Activated CD8-positive, alpha-beta memory T cell treated with anti-CD3 and anti-CD28 coated beads for 48 hours (primary cell): ENCODE measurements around the gene CAPN10.
"Not testable (repeated sequence)": the region's sequence is repeated elsewhere in the genome, so short reads cannot be mapped to it uniquely, and the experiment has no call there.

Experiments
- DNase-seq, 3 experiments: peaks; one replicate each; pipeline ENCODE4 v3.0.0-alpha.2; 2020; ENCODE audit warnings: low read depth in 2 of 3, low spot score in 2 of 3

CAPN10 gene, protein sequence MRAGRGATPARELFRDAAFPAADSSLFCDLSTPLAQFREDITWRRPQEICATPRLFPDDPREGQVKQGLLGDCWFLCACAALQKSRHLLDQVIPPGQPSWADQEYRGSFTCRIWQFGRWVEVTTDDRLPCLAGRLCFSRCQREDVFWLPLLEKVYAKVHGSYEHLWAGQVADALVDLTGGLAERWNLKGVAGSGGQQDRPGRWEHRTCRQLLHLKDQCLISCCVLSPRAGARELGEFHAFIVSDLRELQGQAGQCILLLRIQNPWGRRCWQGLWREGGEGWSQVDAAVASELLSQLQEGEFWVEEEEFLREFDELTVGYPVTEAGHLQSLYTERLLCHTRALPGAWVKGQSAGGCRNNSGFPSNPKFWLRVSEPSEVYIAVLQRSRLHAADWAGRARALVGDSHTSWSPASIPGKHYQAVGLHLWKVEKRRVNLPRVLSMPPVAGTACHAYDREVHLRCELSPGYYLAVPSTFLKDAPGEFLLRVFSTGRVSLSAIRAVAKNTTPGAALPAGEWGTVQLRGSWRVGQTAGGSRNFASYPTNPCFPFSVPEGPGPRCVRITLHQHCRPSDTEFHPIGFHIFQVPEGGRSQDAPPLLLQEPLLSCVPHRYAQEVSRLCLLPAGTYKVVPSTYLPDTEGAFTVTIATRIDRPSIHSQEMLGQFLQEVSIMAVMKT

DNA sequence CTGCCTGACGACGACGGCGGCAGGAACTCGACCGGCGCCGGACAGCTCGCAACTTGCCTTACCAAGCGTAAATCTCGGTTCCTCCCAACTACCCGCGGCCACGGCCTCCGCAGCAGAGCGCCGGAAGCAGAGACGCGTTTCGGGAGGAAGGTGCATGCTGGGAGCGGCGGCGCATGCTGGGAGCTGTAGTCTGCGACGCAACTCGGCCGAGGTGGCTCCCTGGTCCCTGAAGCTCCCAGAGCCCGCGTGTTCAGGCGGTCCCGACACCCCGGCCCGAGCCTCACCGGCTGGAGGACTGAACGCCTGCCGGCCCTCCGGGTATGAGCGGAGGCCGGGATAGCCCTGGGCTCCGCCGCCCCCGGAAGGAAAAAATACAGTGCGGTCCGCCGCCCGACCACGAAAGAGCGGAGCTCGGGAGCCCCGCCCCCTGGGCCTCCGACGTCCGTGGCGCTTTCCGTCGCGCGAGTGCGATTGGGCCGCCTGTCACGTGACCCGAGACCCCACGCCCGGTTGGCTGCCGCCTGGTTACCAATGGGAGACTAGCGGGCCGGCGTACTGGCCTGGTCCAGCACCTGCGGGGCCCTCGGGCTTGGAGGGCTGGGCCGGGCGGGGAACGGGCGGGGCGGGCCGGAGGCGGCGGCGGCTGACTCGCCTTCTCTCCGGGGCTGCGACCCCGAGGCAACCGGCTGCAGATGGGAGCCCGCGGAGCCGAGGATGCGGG is at the start of gene CAPN10:
TSS of gene CAPN10 (plus strand) at position 537 of the 721 bp plus-strand sequence. CDS start at position 715, 178 bp downstream.
- DNase-seq = peak; percentile 87 to 95 (median 94)

DNA sequence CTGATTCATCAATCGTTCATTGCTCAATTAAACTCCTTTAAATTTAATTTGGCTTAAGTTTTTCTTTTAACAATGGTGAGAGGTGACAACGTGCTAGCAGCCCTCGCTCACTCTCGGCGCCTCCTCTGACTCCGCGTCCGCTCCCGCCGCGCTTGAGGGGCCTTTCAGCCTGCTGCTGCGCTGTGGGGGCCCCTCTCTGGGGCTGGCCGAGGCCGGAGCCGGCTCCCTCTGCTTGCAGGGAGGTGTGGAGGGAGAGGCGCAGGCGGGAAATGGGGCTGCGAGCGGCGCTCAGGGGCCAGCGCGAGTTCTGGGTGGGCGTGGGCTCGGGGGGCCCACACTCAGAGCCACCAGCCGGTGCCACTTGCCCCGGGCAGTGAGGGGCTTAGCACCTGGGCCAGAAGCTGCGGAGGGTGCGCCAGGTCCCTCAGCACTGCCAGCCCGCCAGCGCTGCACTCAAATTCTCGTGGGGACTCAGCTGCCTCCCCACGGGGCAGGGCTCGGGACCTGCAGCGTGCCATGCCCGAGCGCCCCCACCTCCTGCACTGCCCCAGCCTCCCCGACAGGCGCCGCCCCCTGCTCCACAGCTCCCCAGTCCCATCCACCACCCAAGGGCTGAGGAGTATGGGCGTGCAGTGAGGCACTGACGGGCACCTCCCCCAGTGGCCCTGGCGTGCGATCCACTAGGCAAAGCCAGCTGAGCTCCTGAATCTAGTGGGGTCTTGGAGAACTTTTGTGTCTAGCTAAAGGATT is 48.3 kb upstream of the CAPN10 start:
- no peak for DNase-seq

DNA sequence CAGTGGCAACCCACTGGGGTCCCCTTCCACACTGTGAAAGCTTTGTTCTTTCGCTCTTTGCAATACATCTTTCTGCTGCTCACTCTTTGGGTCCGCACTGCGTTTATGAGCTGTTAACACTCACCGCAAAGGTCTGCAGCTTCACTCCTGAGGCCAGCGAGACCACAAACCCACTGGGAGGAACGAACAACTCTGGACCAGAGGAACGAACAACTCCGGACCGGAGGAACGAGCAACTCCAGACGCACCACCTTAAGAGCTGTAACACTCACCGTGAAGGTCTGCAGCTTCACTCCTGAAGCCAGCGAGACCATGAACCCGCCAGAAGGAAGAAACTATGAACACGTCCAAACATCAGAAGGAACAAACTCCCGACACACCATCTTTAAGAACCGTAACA is 47.4 kb upstream of the CAPN10 start:
- not testable (repeated sequence) for DNase-seq

DNA sequence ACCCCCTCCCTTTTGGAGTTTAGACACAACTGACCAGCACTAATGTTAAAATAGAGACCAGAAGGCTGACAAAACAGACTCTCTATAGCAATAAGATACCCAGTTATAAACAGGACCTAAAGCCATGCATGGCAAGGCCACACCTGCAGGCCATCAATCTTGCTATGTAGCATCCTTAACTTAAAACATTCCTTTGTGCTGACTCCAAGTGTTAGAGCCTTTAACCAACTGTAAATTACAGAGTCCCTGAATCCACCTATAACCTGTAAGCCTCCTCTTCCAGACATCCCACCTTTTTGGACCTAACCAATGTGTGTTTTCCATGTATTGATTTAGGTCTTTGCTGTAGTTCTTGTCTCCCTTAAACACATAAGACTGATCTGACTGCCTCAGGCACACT is 46.6 kb upstream of the CAPN10 start:
- DNase-seq = no peak

DNA sequence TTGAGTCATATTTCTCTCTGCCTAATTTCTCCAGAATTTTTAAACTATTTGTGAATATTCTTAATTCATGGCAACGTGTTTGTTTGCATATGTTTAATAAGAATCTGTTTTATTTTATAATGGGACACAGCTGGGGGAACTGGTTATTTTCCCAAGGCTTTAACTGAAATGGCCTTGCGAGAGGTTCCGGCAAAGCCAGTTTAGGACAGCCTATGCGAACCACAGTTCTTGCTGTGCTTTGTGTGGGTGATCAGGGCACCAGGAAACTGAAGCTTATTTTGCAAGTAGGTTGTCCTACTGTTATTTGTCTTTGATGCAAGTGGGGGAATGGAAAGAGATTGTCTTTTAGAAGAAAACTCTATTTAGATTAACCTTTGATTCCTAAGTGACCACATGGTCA is 35.2 kb upstream of the CAPN10 start:
- no peak for DNase-seq

DNA sequence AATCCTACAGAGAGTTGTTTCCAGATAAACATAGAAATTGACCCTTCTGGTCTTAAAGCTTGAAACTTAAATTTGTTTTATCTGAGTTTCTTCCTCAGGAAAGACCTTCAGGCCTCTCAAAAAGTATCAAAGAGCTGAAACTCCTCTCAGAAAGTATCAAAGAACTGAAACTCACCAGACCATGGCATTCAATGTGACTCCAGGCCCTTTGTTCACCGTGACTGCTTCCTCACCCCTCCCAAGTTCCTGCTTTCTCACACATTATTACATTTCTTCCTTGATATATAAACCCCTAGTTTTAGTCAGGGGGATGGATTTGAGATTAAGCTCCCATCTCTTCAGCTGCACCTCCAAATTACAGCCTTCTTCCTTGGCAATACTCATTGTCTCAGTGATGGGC is 34.7 kb upstream of the CAPN10 start:
- no peak for DNase-seq

DNA sequence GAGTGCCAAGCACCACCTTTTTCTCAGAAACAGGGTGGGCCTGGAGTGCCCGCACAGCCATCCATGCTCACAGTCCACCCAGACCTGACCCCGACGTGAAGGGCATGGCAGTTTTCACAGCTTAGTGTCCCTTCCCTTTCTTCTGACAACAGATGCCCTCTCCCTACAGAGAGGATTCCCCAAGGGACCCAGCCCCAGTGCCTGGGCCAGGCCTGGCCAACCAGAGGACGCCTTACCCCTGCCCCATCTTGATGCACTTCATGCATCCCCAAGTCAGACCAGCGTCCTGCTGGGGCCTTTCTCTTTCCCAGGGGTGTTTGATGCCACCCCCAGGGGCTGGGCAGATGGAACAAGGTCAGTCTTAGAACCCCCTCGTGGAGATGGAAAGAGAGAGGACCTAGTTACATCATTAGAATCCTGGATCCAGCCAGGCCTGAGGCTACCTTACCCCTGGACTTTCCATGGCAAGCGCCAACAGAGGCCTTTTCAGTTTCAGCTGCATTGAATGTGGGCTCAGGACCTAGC is 32.5 kb upstream of the CAPN10 start:
- DNase-seq = no peak

DNA sequence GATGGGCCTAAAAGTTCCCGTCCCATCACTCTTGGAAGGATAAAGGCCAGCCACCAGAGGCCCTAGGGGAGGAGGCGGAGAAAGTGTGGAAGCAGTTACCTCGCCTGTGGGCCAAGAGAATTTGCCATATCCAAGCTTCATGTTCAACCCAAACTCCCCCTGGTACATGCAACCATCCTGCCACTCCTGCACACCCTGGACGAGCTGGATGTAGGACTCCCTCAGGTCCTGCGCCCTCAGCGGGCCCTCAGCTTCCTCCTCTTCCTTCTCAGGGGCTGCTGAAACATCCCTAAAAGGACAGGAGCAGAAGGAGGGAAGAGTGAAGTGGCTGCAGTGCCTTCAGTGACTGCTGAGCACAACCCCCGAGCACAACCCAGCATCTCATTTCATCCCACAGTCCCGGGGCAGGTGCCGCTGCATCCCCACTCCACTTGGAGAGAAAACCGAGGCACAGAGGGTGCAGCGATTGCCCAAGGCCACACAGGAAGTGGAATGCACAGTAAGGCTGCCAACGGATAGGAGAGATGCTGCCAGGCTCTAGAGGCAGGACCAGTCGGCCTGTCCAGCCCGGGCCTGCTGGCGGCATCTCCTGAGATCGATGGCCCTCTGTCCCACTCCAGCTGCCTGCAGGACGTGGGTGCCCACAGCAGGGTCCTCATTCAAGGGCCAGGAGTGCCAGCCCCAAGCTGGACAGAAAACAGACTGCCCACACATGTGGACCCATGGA is 31.6 kb upstream of the CAPN10 start:
- no peak for DNase-seq

DNA sequence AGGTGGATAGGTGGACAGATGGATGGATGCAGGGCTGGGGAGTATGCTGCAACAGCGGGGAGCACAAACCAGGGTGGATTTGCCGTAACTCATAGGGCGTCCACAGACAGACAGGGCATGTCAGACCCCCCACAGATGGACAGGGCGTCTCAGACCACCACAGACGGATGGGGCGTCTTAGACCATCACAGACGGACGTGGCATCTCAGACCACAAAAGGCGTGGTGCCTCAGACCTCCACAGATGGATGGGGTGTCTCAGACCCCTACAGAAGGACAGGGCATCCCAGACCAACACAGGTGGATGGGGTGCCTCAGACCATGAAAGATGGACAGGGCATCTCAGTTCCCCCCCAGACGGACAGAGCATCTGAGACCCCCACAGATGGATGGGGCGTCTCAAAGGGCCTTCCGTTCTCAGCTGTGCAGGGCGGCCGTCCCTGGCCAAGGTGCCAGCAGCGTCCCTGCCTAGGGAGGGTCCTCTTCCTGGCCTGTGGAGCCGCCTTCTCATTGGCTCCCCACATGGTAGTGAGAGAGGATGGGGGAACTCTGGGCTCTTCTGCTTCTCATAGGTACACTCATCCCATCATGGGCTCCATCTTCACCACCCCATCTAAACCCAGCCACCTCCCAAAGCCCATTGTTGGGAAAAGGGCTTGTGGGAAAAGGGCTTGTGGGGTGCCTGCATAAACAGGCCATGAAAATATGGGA is 30.8 kb upstream of the CAPN10 start:
- DNase-seq = no peak

DNA sequence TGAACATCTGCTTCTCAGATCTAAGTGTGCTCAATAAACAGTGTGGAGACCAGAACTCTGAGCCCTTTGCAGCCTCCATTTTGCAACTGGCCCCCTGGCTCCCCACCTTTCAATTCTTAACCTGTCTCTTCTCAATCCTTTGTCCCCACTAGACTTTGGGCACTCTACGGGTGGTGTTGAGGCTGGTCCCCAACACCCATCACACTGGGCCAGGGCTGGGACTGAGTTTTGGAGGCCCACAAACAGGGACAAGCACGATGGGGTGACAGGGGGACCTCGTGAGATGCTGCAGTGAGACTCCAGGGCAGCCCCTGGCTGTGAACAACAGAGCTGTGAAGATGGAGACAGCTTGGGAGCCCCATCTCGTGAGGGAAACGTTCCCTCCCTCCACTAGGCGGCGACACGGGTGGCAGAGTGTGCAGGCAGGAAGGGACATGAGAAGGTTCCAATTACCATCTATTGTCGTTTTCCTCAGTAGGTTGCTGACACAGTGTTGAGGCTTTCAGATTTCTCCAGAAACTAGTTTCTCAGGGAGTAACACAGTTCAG is 29.9 kb upstream of the CAPN10 start:
- DNase-seq = peak in 2 of 3 experiments; percentile 32 to 37

DNA sequence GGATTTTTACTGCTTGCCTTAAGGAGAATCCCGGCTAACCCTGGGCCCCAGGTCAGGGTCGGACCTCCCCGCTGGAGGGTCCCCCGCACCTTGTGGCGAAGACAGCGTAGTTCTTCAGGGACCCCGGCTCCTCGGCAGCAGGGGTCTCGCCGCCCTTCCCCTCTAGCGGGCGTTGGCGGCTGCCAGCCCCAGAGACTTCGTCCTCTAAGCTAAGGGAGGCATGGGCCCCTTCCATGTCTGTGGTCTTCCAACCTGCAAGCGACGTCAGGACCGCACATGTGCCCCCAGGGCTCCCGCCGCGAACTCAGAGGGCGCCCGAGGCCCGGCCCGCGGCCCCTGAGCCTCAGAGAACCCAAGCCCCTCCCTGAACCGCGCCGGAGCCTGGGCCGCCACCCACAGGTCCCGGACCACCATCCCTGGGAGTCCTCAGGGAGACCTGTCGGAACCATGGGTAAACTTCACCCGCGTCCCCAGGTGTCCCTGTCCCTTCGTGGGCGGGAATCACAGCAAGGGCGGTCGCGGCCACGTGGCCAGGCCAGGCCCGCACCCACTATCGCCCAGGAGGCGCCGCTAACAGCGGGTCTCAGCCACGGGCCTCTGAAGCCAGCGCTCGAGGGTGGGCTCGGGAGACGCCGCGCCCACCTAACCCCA is 29.3 kb upstream of the CAPN10 start:
- no peak for DNase-seq

DNA sequence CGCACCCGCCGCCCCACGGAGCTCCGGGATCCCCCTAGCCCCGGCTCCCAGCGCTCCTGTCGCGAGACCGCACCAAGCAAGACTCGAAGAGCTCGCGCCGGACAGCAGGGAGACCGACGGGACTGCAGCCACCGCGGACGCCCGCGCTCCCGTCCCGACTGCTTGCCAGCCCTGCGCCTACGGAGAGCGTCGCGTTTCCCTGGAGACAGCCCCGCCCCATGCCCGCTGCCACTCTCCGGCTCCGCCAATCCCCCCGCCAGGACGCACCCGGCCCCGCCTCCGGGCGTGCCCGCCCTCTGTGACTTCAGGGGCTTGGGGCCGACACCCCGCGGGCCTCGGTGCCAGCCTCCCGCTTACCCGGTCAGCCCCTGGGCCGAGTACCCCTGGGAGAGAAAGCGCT is 28.7 kb upstream of the CAPN10 start, which contains the start of gene ANKMY1:
TSS of gene ANKMY1 (minus strand) at position 181 of the 400 bp plus-strand sequence. CDS start 653 bp downstream, outside the sequence.
- DNase-seq = peak in 2 of 3 experiments; percentile 54 to 55

DNA sequence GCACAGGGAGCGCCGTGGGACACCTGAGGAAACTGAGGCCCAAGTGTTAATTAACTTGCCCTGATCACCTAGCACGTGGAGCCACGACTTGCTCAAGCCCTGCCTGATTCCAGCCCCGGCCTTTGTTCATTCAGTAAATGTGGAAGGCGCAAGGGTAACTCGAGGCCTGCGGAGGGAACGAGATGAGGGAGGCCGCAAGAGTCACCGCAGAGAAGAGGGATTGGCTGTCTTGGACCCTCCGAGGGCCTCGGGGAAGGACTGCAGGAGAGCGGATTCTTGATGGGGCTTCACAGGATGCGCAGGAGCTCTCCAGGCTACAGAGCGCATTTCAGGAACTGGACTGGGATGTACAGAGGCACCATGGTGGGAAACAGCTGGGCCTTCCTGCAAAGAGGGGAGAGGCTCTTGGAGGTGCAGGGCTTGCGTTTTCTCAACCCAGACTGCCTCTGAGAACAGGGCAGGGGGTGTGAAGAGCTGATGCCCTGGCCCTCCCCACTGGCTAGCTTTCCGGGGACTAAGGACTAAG is 28.2 kb upstream of the CAPN10 start:
- DNase-seq = no peak

DNA sequence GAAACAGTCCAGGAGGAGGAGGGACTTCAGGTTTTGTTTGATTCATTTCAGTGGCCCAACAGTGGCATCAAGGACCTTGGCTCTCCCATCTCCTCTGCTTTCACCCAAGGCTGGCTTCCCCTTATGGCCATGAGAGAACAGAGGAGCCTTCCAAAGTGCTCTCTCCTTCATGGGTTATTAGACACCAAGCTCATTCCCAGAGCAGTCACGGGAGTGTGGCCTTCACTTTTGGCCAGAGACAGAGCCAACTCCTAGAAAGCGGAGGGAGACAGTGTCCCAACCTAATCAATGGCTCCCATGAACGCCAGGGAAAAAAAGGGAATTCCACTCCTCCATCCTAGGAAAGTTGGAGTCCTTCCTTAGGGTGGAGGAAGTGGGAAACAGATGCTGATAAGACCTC is 27.2 kb upstream of the CAPN10 start:
- no peak for DNase-seq

DNA sequence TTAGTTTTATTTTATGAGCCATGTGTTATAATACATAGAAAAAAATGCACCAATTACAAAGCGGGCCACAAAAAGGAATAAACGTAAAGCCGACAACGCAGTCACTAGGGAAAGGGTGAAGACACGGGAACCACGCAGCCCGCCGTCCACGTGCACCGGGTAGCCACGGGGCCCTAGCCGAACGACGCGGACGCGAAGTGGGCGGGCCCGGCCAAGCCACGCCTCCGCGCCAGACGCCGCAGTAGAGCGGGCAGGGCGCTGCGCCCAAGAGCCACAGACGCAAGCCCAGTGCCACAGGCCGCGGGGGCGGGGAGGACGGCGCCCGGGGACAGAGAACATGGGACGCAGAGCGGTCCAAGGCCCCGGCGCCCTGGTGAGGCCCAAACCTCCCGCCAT is 26.5 kb upstream of the CAPN10 start, which contains the start of gene DUSP28:
TSS of gene DUSP28 (plus strand) at position 274 of the 396 bp plus-strand sequence. CDS start 328 bp downstream, outside the sequence.
- DNase-seq = peak in 2 of 3 experiments; percentile 74 to 85

DNA sequence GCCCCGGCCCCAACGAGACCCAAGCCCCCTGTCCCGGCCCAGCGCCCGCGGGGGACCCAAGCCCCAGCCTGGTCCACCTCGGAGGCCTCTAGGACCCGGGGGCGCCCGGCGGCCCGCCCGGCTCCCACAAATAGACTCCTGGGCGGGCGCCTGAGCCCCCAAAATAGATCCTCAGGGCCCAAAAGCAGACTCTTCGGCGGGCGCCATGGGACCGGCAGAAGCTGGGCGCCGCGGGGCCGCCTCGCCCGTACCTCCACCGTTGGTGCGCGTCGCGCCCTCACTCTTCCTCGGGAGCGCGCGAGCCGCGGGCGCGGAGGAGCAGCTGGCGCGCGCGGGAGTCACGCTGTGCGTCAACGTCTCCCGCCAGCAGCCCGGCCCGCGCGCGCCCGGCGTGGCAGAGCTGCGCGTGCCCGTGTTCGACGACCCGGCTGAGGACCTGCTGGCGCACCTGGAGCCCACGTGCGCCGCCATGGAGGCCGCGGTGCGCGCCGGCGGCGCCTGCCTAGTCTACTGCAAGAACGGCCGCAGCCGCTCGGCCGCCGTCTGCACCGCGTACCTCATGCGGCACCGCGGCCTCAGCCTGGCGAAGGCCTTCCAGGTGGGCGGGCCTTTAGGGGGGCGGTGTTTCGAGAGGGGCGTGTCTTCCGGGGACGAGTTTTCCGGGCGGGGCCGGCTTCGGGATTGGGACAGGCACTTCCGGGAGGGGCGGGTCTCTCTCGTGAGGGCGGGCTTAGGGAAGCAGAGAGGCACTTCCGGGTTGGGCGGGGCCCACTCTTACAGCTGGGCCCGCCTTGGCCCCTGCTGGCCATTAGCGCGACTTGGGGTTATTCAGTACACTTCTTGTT is 25.8 kb upstream of the CAPN10 start:
- DNase-seq = peak; percentile 94 to 98 (median 96)

DNA sequence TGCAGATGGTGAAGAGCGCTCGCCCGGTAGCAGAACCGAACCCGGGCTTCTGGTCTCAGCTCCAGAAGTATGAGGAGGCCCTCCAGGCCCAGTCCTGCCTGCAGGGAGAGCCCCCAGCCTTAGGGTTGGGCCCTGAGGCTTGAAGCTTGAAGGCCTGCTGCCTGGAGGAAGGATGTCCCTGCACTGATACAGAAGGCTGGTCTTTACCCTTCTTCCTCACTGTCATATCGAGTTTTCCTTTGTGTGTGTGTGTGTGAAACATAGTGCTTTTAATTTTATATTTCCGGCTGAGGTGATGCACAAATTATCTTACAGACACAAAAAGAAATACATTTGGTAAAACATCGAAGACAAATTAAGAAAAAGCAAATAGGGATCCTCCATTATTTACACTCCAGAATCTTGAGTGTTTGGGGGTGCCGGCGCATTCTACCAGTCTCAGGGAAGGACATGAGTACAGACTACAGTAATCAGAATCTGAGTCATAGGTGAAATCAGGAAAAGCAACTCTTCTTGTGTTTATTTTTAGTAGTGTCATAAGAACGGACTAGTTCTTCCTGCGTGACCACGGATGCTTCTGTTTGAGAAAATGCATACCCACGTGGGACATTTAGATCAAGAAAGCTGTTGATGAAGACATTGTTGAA is 25.1 kb upstream of the CAPN10 start:
- no peak for DNase-seq
